Iris pigment epithelial cell (primary cell): Measurements from ENCODE around the gene CAP2.
"Not testable (repeated sequence)": the region's sequence is repeated elsewhere in the genome, so short reads cannot be mapped to it uniquely, and the experiment has no call there.

Source experiments
- DNase-seq: peaks from one replicate; pipeline ENCODE4 v3.0.0-alpha.2; 2011; ENCODE audit warnings: low read depth

Gene CAP2

GRCh38 chr6:17396256-17396655 lies 2.9 kb downstream of the CAP2 start:
- DNase-seq = no peak

GRCh38 chr6:17397764-17398194 lies 4.4 kb downstream of the CAP2 start:
- DNase-seq = peak; percentile 76

GRCh38 chr6:17405181-17405943 lies 12.0 kb downstream of the CAP2 start:
- DNase-seq = not testable (repeated sequence)

DNA sequence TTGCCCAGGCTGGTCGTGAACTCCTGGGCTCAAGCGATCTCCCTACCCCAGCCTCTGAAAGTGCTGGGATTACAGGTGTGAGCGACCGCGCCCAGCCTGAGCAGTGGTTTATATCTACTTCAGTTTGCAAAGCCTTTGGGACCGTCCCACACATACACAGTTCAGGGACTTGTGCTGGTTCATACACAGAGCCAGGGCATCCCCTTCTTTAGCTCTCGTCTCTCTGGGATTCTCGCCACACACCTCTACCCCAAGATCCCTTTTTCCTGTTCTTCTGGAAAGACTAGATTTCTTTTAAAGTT lies 12.5 kb downstream of the CAP2 start:
- DNase-seq = no peak

DNA sequence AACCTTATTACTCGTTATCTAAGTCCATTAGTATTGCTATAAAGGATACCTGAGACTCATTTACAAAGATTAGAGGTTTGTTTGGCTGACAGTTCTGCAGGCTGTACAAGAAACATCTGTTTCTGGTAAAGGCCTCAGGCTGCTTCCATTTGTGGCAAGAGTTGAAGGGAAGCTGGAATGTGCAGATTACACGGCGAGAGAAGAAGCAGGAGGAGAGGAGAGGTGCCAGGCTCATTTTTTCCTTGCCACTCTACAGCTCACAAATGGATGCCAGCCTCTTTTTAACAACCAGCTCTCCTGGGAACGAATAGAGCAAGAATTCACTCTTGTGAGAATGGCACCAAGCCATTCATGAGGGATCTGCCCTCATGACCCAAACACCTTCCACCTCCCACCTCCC lies 14.7 kb downstream of the CAP2 start:
- DNase-seq = no peak

DNA sequence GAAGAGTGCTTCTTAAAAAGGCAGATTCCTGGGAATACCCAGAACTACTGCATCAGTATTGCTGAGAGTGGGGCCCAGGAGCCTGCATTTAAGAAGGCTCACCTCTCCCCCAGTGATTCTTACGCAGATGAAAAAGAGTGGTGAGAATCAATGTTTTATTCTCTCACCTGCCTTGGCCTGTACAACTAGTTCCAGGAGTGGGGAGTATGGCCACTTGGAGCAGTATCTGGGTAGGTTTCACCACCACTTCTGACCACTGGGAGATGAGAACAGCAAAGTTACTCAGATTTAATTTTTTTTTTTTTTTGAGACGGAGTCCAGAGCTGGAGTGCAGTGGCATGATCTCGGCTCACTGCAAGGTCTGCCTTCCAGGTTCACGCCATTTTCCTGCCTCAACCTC lies 16.9 kb downstream of the CAP2 start:
- no peak for DNase-seq

DNA sequence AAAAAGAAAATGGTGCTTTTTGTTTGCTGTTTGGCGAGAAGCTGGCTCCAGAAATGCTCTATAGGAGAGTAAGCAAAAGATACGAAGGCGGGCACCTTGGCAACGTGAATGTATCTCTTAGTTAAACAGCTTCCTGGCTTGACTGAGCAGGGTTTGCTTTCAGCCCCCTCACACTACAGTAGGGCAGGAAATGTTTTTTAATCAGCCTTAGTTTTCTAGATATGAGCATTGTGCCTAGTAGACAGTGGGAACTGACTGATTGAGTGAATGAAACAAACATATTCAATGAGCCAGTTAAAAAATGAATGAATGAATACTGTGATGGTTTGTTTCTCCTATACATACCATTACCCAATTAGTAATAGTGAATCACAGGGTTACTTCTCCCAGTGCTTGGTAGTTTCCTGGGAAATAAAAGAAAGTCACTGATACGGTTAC lies 19.9 kb downstream of the CAP2 start:
- DNase-seq = peak; percentile 65

DNA sequence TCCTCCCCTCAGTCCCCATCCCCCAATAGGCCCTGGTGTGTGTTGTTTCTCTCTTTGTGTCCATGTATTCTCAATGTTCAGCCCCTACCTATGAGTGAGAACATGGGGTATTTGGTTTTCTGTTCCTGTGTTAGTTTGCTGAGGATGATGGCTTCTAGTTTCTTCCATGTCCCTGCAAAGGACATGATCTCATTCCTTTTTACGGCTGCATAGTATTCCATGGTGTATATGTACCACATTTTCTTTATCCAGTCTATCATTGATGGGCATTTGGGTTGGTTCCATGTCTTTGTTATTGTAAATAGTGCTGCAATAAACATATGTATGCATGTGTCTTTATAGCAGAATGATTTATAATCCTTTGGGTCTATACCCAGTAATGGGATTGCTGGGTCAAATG lies 21.0 kb downstream of the CAP2 start:
- not testable (repeated sequence) for DNase-seq

GRCh38 chr6:17415321-17415720 lies 21.9 kb downstream of the CAP2 start:
- DNase-seq = no peak

DNA sequence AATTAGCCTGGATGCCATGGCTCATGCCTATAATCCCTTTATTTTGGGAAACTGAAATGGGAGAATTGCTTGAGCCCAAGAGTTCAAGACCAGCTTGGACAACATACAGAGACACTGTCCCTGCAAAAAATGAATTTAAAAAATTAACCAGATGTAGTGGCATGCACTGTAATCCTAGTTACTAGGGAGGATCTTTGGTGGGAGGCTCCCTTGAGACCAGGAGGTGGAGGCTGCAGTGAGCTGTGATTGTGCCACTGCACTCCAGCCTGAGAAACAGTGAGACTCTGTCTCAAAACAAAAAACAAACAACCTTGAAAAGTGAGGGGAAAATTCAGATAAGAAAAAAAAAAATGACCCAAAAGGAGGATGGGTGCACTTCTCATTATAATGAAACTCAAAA lies 23.4 kb downstream of the CAP2 start:
- no peak for DNase-seq

GRCh38 chr6:17417817-17418216 lies 24.4 kb downstream of the CAP2 start:
- peak; percentile 71 for DNase-seq

DNA sequence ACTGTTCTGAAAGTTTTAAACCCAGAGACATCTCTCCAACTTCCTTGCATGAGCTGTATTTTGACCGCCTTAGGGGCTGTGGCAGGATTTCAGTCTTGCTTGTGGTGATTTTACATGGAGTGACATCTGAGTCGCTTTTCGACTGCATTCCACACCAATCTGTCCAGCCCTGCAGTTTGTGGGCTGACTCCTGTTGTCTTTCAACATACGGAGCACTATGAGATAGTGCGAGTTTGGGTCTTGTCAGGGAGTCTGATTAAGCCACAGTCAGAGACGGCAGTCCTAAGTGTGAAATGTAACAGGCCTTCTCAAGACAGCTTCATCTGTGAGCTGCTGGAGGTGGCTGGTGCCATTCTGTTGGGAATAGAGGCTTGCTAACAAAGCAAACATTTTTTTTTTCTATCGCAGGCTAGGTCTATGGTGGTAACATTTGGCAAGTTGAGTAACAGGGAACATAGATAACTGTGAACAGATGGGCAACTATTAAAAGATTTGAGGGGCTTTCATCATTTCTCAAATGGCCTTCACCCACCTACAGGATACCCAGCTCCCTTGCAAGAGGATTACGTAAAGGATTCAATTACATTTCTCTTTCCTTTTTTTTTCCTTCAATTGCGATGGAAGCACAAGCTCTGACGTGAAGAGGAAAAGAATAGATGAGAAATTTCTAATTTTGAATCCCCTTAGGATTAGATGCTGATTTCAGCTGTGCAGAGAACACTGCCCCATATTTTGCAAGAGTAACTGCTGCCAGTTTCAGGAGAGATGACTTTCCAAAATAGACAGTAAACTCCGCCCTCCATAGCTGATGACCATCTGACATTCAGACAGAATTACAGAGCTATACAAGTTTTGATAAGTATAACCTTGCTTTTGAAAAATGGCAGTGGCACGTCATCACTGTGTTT lies 25.1 kb downstream of the CAP2 start:
- peak; percentile 56 for DNase-seq

GRCh38 chr6:17419189-17419575 lies 25.8 kb downstream of the CAP2 start:
- DNase-seq = no peak

GRCh38 chr6:17420368-17420767 lies 27.0 kb downstream of the CAP2 start:
- no peak for DNase-seq

GRCh38 chr6:17421406-17421805 lies 28.0 kb downstream of the CAP2 start:
- DNase-seq = no peak

- DNase-seq = peak; percentile 11
Measured at GRCh38 chr6:17423026-17423425, 29.6 kb downstream of the CAP2 start.

GRCh38 chr6:17427062-17427461 lies 33.7 kb downstream of the CAP2 start:
- no peak for DNase-seq

DNA sequence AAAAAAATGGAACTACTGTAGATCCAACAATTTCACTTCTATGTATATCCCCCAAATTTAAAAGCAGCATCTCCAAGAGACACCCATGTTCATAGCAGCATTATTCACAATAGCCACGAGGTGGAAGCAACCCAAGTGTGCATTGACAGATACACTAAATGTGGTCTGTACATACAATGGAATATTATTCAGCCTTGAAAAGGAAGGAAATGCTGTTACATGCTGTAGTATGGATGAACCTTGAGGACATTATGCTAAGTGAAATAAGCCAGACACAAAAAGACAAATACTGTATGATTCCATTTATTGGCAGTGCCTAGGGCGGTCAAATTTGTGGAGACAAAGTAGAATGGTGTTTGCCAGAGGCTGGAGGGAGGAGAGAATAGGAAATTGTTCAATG lies 34.2 kb downstream of the CAP2 start:
- DNase-seq = no peak

GRCh38 chr6:17428595-17429120 lies 35.3 kb downstream of the CAP2 start:
- DNase-seq = not testable (repeated sequence)

DNA sequence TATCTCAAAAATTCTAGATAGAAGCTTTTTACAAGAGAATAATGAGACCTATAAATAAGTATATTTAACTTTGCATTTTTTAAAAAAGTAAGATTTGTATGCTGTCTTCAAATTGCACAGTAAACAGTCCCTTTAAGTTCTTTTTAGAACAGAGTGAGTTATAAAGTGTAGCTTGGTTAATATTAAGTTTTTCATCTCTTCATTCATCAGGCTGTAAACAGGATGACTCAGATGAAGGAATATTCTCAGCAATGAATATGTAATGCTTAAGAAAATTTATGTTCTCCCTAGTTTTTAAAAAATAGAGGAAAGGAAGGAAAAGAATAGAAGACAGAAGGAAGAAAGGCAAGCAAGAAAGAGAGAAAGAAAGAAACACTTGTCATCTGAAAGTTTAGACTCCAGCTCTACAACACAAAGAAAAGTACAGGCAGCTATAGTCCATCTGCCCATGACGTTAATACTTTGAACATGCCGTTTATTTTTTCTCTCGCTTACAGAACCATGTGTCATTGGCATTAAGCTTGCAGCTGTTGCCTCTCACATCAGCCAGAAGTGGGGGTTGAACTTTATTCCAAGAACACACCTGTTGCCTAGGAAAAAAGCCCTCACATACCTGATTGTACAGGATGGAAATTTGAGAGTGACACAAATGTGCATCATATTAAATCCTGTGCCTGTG lies 36.1 kb downstream of the CAP2 start:
- peak; percentile 31 for DNase-seq

DNA sequence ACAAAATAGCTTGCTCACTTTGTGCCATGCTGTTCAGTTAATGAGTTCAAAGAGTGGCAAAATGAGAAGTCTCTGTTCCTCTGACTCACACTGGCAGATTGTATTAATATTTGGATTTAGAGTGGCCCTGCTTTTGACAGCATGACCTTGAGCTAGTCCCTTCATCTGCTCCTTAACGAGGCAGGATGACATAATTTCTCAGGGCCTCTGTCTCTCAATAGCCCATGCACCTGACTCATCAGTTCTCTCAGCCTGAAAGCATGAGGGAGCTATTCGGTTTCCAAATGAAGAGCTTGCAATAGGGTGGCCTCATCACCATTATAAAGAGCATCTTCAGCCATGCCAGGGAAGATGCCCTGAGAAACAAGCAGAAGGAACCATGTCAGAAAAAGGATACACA lies 38.2 kb downstream of the CAP2 start:
- peak; percentile 80 for DNase-seq

DNA sequence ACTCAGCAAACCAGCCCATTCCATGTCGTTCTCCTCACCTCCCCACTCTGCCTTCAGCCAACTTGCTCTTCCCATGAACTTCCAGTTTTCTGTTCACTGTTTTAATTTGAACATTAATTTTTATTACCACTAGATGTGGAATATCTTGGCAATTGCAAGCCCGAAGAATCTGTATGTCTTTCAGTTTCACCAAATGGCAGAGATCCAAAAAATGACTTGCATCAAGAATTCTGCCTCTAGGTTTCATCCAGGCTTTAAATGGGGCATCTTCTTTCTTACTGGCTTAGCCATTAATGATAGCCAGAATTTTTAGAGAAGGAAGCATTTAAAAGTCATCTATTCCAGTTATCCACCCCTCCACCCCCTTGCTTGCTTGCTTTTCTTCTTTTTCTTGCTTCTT lies 39.0 kb downstream of the CAP2 start:
- peak; percentile 61 for DNase-seq
